ENCODE measurements around the gene TMEM233. TPM values are rescaled to one million over a fixed set of nuclear protein-coding genes. Genes with fewer than 3 reads are reported as not detected.

TMEM233 gene
- total and polyA plus RNA-seq, 9 of the 15 experiments (the other 6 are each of a cell fraction or from before 2014, with no cell fraction given) = 0.04 to 0.17 (median 0.07) TPM; not detected in 2

DNA sequence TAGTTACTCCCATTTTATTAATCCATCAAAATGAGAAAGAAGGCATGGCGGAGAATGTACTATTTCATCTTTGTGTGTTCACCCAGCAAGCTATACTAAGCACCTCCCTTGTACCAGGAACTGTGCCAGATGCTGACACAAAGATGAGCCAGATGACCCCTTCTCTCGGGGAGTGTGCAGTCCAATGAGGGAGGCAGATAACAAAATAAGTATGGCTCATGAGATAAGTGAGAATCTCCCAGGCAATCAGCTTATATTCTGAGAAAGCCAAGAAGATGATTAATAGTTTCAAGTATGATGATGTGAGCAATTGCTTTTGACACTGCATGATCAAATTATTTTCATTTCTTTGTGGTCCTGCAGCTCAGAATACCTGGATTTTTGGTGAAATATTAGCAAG lies 1.3 kb upstream of the TMEM233 start (continued):
- TF ChIP-seq, protein P1, sequence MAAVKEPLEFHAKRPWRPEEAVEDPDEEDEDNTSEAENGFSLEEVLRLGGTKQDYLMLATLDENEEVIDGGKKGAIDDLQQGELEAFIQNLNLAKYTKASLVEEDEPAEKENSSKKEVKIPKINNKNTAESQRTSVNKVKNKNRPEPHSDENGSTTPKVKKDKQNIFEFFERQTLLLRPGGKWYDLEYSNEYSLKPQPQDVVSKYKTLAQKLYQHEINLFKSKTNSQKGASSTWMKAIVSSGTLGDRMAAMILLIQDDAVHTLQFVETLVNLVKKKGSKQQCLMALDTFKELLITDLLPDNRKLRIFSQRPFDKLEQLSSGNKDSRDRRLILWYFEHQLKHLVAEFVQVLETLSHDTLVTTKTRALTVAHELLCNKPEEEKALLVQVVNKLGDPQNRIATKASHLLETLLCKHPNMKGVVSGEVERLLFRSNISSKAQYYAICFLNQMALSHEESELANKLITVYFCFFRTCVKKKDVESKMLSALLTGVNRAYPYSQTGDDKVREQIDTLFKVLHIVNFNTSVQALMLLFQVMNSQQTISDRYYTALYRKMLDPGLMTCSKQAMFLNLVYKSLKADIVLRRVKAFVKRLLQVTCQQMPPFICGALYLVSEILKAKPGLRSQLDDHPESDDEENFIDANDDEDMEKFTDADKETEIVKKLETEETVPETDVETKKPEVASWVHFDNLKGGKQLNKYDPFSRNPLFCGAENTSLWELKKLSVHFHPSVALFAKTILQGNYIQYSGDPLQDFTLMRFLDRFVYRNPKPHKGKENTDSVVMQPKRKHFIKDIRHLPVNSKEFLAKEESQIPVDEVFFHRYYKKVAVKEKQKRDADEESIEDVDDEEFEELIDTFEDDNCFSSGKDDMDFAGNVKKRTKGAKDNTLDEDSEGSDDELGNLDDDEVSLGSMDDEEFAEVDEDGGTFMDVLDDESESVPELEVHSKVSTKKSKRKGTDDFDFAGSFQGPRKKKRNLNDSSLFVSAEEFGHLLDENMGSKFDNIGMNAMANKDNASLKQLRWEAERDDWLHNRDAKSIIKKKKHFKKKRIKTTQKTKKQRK (IDR thresholded peaks at IDR 0.05; ENCODE audit: borderline replicate concordance, low read depth, low read length) = no peak
- TF ChIP-seq ZNF699 (CRISPR knock-in tag; IDR thresholded peaks at IDR 0.05; ENCODE audit: insufficient replicate concordance) (no peak), HDGF (IDR thresholded peaks at IDR 0.05) (no peak), KLF13 (tag; IDR thresholded peaks at IDR 0.05; ENCODE audit: borderline replicate concordance, low read depth) (no peak), ZNF124 (CRISPR knock-in tag; IDR thresholded peaks at IDR 0.05) (no peak)
- TF ChIP-seq, protein P2, sequence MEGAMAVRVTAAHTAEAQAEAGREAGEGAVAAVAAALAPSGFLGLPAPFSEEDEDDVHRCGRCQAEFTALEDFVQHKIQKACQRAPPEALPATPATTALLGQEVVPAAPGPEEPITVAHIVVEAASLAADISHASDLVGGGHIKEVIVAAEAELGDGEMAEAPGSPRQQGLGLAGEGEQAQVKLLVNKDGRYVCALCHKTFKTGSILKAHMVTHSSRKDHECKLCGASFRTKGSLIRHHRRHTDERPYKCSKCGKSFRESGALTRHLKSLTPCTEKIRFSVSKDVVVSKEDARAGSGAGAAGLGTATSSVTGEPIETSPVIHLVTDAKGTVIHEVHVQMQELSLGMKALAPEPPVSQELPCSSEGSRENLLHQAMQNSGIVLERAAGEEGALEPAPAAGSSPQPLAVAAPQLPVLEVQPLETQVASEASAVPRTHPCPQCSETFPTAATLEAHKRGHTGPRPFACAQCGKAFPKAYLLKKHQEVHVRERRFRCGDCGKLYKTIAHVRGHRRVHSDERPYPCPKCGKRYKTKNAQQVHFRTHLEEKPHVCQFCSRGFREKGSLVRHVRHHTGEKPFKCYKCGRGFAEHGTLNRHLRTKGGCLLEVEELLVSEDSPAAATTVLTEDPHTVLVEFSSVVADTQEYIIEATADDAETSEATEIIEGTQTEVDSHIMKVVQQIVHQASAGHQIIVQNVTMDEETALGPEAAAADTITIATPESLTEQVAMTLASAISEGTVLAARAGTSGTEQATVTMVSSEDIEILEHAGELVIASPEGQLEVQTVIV (CRISPR knock-in tag; IDR thresholded peaks at IDR 0.05; ENCODE audit: borderline replicate concordance) = no peak
- TF ChIP-seq, protein P3, sequence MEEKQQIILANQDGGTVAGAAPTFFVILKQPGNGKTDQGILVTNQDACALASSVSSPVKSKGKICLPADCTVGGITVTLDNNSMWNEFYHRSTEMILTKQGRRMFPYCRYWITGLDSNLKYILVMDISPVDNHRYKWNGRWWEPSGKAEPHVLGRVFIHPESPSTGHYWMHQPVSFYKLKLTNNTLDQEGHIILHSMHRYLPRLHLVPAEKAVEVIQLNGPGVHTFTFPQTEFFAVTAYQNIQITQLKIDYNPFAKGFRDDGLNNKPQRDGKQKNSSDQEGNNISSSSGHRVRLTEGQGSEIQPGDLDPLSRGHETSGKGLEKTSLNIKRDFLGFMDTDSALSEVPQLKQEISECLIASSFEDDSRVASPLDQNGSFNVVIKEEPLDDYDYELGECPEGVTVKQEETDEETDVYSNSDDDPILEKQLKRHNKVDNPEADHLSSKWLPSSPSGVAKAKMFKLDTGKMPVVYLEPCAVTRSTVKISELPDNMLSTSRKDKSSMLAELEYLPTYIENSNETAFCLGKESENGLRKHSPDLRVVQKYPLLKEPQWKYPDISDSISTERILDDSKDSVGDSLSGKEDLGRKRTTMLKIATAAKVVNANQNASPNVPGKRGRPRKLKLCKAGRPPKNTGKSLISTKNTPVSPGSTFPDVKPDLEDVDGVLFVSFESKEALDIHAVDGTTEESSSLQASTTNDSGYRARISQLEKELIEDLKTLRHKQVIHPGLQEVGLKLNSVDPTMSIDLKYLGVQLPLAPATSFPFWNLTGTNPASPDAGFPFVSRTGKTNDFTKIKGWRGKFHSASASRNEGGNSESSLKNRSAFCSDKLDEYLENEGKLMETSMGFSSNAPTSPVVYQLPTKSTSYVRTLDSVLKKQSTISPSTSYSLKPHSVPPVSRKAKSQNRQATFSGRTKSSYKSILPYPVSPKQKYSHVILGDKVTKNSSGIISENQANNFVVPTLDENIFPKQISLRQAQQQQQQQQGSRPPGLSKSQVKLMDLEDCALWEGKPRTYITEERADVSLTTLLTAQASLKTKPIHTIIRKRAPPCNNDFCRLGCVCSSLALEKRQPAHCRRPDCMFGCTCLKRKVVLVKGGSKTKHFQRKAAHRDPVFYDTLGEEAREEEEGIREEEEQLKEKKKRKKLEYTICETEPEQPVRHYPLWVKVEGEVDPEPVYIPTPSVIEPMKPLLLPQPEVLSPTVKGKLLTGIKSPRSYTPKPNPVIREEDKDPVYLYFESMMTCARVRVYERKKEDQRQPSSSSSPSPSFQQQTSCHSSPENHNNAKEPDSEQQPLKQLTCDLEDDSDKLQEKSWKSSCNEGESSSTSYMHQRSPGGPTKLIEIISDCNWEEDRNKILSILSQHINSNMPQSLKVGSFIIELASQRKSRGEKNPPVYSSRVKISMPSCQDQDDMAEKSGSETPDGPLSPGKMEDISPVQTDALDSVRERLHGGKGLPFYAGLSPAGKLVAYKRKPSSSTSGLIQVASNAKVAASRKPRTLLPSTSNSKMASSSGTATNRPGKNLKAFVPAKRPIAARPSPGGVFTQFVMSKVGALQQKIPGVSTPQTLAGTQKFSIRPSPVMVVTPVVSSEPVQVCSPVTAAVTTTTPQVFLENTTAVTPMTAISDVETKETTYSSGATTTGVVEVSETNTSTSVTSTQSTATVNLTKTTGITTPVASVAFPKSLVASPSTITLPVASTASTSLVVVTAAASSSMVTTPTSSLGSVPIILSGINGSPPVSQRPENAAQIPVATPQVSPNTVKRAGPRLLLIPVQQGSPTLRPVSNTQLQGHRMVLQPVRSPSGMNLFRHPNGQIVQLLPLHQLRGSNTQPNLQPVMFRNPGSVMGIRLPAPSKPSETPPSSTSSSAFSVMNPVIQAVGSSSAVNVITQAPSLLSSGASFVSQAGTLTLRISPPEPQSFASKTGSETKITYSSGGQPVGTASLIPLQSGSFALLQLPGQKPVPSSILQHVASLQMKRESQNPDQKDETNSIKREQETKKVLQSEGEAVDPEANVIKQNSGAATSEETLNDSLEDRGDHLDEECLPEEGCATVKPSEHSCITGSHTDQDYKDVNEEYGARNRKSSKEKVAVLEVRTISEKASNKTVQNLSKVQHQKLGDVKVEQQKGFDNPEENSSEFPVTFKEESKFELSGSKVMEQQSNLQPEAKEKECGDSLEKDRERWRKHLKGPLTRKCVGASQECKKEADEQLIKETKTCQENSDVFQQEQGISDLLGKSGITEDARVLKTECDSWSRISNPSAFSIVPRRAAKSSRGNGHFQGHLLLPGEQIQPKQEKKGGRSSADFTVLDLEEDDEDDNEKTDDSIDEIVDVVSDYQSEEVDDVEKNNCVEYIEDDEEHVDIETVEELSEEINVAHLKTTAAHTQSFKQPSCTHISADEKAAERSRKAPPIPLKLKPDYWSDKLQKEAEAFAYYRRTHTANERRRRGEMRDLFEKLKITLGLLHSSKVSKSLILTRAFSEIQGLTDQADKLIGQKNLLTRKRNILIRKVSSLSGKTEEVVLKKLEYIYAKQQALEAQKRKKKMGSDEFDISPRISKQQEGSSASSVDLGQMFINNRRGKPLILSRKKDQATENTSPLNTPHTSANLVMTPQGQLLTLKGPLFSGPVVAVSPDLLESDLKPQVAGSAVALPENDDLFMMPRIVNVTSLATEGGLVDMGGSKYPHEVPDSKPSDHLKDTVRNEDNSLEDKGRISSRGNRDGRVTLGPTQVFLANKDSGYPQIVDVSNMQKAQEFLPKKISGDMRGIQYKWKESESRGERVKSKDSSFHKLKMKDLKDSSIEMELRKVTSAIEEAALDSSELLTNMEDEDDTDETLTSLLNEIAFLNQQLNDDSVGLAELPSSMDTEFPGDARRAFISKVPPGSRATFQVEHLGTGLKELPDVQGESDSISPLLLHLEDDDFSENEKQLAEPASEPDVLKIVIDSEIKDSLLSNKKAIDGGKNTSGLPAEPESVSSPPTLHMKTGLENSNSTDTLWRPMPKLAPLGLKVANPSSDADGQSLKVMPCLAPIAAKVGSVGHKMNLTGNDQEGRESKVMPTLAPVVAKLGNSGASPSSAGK (IDR thresholded peaks at IDR 0.05) = no peak

Data from K562 (cell line).